Measurements from ENCODE around the gene RNASE4.

GRCh38 chr14:20734430-20734806 is 50.1 kb downstream of the RNASE4 start:
- no peak for TF ChIP-seq CTCF (IDR thresholded peaks at IDR 0.05)
- no peak for TF ChIP-seq POLR2AphosphoS5 (IDR thresholded peaks at IDR 0.05; ENCODE audit: low read depth, low read length)

Data from Panc1 (cell line).